ENCODE measurements around the gene FBXL12.
A peak's percentile ranks its signal among the peaks of the same experiment; 100 is the strongest.
"Not testable (repeated sequence)": the region's sequence is repeated elsewhere in the genome, so short reads cannot be mapped to it uniquely, and the experiment has no call there.

The FBXL12 gene

DNA sequence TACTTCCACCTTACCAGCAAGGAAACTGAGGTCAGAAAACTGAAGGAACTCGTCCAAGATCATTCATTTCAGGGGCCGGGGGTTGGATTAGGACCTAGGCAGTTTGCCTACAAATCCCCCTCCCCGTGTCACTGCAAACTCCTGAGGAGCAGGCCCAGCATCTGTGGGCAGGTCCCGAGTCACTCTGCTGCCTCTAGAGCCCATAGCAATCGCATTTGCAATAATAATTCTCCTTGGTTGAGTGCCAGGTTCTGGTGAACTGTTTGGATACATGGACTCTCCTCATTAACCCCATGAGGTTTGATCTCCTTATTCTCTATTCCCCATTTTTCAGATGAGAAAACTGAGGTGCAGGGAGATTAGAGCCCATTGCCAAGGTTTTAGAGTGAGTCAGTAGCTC lies 17.1 kb upstream of the FBXL12 start:
- no peak for DNase-seq

DNA sequence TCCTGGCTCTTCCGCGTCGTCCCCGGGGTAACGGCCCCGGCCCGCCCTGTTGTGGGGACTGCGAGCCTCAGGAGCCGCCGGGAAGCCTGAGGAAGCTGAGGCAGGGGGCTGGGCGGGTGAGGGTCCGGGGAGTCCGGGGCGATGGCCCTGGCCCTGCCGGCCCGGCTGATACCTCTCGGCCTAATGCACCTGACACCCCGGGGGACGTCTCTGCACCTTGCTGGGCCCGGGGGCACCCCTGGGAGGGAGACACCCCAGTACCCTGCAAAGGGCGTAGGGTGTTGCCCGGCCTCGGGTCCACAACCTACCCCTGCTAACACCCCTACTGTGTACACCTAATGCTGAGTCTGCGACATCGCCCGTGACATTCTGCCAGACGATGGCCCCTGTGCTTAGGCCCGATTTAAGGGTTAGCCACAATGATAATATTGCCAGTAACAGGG lies 16.6 kb upstream of the FBXL12 start:
- DNase-seq = no peak

DNA sequence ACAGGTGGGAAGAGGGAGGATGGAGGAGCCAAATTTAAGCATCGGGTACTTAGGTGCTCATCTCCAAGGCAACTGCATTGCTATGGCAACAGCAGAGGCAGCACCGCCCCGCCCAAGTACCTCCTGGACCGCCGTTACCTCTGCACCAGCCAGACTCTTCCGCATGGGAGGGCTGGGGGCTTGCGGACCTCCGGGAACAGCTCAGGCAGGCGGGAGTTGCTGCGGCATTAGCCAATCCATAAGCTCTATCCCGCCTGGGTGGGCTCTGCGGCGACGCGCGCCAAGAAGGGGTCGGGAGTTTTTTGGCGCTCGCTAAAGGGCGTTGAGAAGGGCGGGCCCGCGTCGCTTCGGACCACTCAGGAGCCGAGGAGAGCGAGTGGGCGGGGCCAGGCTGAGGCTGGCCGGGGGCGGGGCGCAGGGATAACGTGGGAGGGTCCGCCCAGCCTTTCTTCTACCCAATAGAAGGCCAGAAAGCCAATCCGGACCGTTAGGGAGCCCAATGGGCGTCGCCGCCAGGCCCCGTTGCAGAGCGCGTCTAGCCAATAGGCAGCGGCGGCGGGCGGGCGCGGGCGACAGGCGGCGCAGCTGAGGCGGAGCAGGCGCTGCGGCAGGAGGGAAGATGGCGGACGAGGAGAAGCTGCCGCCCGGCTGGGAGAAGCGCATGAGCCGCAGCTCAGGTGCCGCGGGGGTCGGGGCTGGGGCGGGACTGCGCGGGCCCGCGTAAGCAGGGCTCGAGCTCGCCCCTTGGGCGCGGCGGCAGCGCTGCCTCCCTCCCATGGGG lies 16.0 kb upstream of the FBXL12 start, which contains the start of gene PIN1:
Gene PIN1 (plus strand): TSS at position 593 of the 781 bp plus-strand sequence. CDS start 27 bp downstream, at position 620.
- peak; percentile 98 for DNase-seq

DNA sequence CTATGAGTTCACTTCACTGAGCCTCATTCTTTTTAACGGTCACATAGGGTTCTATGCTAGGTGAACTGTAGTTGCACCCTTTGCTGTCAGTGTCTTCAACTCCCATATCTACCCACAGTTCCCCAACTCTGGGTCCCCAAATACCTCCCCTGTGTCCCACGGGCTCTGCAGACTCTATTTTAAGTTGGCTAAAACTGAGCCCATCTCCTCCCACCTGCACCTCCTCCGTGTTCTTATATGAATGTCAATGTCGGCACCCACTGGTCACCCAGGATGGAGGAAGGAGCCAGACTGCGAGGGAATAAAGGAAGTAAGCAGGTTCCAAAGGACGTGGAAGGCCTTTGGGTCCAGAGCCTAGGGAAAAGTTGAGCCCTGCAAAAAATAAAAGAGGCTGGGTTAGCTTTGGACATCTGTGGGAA lies 15.4 kb upstream of the FBXL12 start:
- no peak for DNase-seq

DNA sequence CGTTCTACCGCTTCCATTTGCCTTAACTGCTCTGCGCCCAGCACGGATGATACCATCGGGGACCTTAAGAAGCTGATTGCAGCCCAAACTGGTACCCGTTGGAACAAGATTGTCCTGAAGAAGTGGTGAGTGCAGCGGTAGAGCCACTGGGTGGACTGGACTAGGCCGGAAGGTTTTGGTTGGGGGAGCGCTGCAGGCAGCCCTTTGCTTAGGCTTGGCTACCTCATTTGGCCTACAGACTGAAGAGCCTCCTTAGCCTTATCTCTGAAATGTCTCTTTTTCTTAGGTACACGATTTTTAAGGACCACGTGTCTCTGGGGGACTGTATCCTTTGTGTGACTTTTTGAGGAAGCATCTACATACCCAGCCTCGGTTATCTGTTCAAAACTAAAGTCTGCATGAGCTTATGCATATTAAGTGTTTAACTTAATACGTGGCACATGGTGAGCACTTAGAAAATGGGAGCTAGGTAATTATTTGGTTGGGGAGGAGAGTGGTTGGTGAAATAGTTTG lies 9.7 kb upstream of the FBXL12 start:
- DNase-seq = no peak

DNA sequence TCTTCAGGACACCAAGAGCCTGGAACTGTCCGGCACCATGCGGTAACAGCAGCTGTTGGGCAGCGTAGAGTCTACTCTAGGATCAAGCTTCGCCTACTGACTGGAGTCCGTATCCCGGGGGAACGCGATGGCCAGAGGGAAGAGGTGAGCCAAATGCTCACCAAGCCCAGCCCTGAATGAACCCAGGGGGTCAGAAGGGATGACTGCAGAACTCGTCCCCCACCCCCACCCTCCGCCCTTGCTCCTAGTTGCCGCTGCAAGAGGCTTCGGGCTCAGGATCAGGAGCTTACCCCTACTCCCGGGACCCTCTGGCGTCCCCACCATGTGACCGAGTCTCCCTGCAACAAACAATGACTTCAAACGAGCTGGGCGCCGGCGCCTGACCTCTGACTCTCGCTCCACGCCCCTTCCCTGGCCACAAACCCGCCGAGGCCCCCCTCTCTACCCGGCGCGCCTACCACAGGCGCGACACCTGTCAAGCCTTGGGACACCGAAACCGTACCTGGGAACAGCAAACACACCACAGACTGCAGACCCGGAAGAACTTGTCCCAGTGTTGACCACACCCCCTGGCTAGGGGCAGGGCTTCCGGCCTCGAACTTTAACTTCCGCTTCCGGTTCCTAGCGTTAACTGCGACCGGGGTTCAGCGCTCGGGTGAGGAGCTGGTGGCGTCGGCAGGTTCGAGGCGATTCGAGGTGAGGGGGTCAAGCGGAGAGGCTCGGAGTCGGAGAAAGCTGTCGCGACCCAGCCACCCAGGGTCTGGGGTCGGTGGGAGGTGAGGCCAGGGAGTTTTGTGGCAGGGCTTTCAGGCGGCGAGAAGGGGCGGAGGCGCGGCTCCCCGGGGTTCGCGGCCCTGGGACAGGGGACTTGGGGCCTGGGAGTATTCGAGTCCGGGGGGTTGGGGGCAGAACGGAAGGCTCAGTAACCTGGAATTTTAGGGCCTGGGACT lies 8.7 kb upstream of the FBXL12 start, which contains the start of gene UBL5:
Gene UBL5 (plus strand): TSS at position 630 of the 950 bp plus-strand sequence. CDS start 420 bp downstream, outside the sequence.
- DNase-seq = peak; percentile 81

DNA sequence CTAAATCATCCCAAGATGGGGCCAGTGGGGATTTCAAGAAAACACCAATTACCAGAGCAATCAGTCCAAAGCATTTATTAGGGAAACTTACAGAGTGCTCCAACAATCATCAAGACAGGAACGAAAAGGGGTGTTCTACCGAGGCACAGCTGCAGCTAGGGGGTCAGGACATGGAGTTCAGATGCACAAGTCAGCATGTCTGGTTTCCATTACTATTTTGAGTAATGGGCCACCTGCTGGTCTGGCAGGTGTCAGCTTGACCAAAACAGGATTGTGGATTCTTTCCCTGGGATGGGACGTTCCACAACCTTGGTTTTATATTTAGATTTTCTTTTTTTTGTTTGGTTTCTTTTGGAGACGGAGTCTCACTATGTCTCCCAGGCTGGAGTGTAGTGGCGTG lies 4.9 kb upstream of the FBXL12 start:
- DNase-seq = no peak

DNA sequence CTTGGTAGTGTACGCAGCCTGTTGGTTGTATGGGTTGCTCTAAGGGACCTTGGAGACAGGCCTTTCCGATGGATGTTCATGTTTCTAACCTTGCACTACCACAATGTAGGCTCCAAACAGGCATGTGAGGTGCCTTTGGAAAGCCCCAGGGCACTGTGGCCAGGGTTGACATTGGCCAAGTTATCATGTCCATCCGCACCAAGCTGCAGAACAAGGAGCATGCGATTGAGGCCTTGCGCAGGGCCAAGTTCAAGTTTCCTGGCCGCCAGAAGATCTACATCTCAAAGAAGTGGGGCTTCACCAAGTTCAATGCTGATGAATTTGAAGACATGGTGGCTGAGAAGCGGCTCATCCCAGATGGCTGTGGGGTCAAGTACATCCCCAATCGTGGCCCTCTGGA lies 1.2 kb upstream of the FBXL12 start:
- not testable (repeated sequence) for DNase-seq

DNA sequence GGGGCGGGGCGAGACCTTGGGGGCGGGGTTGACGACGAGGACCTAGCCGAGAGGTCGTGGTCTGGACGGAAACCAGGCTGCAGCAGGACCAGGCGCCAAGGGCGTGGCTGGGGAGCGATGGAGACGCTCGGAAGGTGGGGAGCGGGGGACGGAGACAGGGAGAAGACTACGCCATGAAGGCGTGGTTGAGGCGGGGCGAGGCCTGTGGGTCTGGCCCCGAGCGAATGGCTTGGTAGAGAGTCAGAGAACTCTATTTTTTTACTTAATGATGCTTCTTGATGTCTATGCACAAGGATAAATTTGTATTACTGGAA lies 674 bp upstream of the FBXL12 start:
- DNase-seq = no peak

DNA sequence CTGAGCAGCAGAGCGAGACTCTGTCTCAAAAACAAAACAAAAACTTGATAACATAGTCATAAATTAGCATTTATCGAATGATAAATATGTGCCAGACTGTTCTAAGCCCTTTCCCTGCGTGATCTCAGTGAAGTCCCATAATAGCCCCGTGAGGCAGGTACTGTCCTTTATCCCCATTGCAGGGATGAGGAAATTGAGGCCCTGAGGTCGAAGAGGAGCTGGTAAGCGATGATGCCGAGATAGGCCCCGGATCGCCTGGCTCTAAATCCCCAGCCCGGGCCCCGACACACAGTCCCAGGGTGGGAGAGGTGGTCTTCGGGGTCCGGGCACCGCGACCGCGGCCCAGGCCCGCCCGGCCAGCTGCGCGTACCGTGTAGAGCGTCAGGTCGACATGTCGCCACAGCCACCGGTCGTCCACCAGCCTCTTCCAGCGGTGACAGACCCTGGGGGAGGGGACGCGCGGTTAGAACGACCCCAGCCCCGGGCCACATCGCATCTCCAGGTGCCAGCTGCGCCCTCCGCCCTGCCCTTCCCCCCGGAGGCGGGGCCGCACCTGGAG lies 625 bp downstream of the FBXL12 start:
- no peak for DNase-seq

DNA sequence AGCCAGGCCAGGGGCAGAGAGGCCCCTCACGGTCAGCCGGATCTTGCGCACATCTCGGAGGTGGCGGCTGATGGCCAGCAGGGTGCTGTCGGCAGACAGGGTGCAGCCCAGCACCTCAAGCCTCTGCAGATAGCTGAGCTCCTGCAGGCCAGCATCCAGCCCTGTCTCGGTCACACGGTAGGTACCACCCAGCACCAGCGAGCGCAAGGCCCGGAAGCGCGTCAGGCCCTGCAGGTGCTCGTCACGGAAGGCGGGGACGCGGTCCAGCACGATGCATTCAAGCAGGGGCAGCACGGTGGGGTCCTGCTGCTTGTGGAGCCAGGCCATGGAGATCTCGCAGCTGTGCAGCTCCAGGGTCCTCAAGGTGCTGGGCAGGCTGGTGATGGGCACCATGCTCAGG lies 7.7 kb downstream of the FBXL12 start:
- DNase-seq = no peak

DNA sequence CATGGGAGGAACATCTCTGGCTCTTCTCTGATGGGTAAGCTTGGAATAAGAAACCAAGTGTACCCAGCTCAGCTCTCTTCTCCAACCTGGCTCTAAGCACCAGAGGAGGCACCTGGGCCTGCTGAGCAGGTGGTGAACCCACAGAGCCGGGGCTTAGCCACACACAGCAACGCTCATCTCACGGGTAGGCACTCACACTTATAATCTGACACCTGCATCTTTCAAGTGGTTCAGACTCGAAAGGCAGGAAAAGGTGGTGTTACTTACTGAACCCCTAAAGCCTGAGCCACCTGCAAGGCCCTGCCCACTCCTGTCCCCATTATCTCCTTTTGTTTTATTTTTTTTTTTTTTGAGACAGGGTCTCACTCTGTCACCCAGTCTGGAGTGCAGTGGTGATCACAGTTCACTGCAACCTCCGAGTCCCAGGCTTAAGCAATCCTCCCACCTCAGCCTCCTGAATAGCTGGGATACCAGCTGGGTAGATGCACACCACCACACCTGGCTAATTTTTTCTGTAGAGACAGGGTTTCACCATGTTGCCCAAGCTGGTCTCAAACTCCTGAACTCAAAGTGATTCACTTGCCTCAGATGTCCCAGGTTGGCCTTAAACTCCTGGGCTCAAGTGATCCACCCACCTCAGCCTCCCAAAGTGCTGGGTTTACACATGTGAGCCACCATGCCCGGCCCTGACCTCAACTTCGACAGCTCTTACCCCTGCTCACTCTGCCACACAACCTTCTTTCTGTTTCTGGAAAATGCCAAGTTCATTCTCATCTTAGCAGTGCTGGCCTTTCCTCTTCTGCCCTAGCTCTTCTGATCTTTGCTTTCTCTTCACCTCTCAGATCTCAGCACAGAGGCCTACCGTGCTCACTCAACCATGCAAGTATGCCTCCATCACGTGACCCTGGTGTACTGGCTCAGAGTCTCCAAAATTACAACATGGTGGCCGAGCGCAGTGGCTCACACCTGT lies 9.7 kb downstream of the FBXL12 start:
- DNase-seq = no peak

DNA sequence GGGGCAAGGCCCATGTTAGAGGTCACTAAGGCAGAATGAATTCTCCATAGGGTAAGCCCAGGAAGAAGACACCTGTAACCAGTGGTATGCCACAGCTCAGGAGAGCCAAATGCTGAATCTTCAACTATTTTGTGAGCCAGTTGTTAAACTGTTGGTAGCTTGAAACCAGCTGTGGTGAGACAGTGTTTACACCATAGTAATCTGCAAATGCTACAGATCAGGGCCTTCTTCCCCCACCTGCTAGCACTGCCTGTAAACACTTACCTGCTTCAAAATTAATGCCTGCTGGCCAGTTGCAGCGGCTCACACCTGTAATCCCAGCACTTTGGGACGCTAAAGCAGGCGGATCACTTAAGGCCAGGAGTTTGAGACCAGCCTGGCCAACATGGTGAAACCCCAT lies 12.1 kb downstream of the FBXL12 start:
- no peak for DNase-seq

DNA sequence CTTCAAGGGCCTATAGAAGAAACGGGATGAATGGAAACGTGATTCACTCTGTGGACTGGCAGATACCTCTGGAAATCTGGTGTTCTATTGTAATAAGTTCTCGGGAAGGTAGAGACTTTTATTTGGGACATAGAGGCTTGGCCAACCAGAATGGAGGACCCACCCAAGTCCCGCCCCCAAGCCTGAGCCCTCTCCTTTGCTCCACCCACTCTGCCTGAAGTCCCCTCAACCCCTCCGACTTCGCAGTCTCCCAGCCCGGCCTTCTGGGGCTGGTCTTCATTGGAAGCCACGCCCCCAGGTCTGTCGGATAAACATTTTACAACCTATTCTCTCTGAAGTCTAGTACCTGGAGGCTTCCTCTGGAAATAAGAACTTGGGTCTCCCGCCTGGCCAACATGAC lies 16.9 kb downstream of the FBXL12 start:
- no peak for DNase-seq

DNA sequence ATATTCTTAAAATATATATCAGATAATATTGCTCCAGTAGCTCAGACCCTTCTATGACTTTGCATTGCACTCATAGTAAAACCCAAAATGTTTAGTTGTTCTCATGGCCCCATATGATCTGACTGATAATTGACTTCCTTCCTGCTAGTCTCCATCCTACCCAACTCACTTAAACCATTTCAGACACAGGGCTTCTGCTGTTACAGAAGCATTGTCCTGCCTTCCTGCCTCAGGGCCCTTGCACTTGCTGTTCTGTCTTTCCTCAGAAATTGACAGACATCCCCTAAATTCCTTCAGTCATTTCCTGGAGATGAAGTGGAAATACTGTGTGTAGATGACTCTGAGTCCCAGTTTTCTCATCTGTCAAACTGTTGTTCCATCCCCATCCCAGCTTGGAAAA lies 19.7 kb downstream of the FBXL12 start:
- DNase-seq = no peak

DNA sequence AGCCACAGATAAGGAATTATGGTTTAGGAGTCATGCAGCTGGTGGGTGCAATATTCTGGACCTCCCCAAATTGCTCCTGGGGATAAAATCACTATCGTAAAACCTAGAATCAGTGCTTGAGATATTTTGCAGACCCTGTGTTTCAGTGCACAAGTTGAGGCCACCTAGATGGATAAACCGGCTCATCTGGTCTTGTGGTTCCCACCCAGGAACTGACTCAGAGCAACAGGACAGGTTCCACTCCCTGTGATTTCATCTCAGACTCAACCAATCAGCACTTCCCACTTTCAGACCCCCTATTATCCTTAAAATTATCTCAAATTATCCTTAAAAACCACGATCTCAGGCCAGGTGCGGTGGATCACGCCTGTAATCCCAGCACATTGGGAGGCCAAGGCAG lies 21.0 kb downstream of the FBXL12 start:
- no peak for DNase-seq

DNA sequence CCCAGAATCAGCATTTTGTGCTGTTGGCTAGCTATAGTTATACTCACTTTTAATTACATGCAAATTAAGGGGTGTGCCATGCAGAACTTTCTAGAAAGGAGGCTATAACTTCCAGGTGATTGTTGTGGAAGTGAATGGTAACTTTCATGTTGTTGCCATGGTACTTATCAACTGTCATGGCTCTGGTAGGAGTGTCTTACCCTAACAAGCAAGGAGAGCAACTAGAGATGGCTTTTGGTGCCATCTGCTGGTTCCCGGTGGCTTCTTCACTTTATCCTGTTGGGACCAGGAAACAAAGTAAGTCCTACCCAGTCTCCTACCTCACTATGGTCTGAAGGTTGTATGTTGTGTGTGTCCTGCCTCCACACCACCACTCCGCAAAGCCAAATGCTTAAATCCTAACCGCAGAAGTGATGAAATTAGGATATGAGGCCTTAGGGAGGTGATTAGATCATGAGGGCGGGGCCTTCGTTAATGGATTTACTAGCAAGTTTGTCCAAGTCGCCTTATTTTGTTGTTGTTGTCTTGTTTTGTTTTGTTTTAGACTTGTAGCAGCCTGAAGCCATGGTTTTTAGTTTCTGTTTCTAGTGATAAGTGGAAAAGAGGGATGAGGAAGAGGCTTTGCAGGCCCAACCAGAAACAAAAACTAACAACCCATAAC lies 22.6 kb downstream of the FBXL12 start:
- DNase-seq = peak; percentile 81

DNA sequence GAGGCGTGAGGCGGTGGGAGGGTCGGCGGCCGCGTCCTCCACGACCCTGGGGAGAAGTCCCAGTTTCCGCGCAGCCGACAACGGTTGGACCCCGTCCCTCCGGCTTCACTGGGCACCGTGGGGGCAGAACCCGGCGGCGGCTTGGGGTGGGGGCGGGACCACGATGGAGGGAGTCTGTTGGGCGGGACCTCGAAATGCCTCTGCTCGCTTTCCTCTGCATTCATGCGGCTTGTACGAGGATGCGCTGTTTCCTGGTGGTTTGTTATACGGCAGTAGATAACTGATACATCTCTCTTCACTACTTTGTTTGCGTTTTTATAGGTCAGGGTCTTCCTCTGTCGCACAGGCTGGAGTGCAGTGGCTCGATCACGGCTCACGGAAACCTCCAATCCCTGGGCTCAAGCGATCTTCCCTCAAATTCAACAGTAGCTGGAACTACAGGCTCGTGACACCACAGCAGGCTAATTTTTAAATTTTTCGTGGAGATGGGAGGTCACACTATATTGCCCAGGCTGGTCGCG lies 25.7 kb downstream of the FBXL12 start:
- no peak for DNase-seq

DNA sequence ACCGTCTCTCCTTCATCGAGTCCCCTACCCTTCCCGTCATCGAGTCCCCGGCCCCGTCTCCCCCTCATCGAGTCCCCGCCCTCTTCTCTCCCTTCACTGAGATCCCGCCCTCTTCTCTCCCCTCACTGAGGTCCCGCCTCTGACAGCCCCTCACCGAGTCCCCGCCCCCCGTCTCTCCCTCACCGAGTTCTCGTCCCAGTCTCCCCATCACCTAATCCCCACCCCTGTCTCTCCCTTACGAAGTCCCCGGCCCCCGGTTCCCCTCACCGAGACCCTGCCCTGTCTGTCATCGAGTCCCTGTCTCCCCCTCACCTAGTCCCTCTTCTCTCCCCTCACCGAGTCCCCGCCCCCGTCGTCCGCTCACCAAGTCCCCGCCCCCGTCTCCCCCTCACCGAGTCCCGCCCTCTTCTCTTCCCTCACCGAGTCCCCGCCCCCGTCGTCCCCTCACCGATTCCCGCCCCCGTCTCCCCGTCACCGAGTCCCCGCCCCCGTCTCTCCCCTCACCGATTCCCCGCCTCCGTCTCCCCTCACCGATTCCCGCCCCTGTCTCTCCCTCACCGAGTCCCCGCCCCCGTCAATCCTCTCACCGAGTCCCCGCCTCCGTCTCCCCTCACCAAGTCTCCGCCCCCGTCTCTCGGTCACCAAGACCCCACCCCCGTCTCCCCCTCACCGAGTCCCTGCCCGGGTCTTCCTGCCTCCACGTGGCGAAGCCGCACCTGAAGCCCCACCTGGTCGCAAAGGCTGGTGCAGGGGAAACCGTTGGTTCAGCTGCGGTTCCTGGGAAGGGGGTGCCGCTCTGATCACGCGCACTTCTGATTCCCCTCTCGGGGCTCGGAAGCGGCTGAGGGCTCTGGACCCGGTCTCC lies 26.4 kb downstream of the FBXL12 start:
- DNase-seq = peak; percentile 94

DNA sequence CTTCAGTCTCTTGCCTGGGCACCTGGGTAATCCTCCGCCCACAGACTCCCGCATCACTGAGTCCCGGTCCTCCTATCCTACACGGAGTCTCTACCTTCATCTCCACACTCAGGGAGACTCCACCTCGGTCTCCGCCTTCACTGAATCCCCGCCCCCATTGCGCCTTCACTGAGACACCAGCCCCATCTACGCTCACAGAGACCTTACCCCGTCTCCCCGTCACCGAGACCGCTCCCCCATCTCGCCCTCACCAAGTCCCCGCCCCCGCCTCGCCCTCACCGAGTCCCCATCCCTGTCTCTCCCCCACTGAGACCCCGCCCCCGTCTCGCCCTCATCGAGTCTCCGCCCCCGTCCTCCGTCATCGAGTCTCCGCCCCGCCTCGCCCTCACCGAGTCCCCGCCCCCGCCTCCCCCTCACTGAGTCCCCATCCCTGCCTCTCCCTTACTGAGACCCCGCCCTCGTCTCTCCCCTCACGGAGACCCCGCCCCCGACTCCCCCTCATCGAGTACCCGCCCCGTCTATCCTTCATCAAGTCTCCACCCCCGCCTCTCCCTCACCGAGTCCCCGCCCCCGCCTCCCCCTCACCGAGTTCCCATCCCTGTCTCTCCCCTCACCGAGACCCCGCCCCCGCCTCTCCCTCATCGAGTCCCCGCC lies 27.2 kb downstream of the FBXL12 start:
- DNase-seq = peak; percentile 86

All from NCI-H1092 (cell line).